COLO668 (cell line): ENCODE results near the gene METTL15.
"Not testable (repeated sequence)": the region's sequence is repeated elsewhere in the genome, so short reads cannot be mapped to it uniquely, and the experiment has no call there.

ENCODE experiments used
- DNase-seq: peaks from one replicate; lab custom pipeline; 2025; ENCODE audit not compliant: unreplicated experiment; lab: John Stamatoyannopoulos, UW

The METTL15 gene

GRCh38 chr11:28289444-28289843, 181.3 kb downstream of the METTL15 start:
- DNase-seq, result no peak

DNA sequence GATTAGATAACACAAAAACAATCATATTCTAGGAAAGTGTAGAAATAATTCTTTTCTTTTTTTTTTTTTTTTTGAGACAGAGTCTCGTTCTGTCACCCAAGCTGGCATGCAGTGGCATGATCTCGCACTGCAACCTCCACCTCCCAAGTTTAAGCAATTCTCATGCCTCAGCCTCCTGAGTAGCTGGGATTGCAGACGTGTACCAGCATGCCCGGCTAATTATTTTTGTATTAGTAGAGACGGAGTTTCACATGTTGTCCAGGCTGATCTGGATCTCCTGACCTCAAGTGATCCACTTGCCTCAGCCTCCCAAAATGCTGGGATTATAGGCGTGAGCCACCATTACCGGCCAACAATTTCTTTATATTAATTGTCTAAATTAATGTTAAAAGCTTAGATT, 182.8 kb downstream of the METTL15 start:
- DNase-seq, result not testable (repeated sequence)

DNA sequence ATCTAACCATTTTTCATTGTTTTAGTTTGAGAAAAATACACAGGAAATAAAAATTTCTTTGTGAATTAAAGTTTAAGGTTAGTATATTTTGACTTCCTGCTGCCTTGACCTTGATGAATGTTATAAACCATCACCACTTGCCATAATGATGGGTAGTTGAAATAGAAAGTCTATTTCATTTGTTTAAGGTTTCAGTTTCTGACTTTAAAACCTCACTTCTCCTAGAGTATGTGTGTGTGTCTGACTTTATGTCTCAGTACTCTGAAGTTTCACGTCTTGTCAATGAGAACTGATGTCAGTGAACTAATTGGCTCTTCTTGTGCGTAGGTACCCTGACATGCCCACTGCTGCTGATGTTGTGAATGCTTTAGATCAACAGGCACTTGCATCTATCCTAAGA, 188.2 kb downstream of the METTL15 start:
- no peak for DNase-seq

DNA sequence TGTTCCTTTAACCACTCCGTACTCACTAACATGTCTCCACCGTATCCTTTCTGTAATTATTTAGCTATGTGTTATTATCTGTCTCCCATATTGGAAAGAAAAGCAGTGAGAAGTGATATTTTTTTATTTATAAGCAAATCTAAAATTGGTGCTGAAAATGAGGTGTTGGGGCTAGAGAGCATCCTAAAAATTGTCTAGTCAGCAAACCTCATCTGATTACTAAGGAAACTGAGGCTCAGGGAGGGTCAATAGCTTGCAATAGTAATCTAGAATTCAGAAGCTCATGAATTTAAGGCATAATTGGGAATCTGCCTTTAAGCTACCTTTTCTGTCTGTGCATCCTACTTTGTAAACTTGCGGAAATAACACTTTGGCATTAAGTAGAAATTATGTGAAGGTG, 190.0 kb downstream of the METTL15 start:
- no peak for DNase-seq

DNA sequence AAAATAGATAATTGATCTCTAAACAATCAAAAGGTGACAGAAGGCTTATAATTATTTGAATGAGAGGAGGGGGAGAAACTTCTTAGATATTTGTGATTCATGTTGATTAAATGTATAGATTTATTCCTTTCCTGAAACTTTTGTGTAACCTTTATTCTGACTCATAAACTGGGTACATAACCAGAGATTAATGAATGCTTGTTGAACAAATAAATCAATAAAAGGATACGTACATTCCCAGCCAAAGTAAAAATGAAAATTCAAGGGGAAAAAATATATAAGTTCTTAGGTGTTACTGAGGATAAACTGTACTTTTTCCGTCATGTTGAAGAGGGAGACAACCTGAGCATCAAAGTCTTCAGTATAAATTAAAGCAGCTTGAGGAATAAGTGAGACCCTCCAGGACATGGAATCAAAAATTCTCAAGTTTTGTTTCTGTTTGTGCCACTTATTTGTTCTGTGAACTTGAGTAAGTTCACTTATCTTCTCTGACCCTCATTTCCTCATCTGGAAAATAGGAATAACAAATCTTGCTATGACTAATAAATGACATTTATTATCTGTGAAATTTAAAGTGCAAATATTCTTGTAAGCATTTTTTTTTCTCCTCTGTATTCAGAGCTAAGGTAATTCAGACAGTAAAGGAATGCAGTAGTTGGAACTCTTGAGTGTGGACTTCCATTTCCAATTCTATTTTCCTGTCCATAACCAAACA, 195.4 kb downstream of the METTL15 start:
- no peak for DNase-seq

DNA sequence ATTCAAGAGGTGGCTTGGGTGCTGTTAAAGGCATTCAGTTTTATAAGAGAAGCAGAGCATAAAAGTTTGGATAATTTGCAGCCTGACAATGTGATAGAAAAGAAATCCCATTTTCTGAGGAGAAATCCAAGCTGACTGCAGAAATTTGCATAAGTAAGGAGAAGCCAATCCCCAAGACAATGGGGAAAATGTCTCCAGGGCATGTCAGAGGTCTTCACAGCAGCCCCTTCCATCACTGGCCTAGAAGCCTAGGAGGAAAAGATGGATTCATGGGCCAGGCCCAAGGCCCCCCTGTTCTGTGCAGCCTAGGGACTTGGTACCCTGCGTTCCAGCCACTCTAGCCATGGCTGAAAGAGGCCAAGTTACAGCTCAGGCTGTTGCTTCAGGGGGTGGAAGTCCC, 207.3 kb downstream of the METTL15 start:
- DNase-seq, result no peak

DNA sequence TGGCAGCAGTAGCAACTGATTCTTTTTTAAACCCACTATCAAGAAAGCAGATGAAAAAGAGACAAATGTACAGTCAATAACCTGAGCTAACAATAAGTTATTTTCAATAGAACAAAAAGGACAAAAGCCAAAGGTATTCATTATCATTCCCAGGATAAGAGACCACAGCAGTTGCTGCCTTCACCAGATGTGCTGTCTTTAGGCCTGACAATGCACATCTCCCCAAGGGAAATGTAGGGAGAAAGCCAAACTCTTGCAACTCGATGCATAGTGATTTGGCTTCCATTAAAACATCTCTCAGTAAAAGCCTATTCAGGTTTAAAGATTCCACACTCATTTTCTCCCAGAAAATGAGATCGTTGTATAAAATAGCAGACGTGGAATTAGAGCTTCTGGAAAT, 210.7 kb downstream of the METTL15 start:
- no peak for DNase-seq

DNA sequence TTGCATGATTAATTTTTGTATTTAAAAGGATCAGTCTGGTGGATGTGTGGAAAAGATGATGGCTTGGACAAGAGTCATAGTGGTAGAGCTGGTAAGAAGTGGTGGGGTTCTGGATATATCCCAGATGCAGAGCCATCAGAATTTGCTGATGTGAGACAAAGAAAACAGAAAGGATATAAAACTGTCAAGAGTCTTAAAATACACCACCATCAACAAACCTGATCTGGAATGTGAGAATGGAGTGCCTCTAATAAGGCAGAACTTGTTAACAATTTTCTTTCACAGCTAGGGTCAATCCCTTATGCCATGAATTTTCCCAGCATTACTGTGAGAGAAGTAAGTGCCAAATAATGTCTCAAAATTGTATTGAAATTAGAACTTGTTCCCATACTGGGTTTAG, 215.4 kb downstream of the METTL15 start:
- DNase-seq, result no peak

DNA sequence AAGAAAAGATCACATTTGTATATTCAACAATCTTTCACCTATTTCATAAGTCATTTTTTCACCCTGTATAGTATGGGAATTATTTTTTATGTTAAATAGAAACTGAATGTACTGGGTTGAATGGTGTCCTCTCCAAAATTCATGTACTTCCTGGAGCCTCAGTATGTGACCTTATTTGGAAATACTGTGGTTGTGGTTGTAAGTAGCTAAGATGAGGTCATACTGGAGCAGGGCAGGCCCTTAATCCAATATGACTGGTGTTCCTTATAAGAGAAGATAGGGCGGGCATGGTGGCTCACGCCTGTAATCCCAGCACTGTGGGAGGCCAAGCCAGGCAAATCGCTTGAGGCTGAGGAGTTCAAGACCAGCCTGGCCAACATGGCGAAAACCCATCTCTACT, 224.2 kb downstream of the METTL15 start:
- not testable (repeated sequence) for DNase-seq

- no peak for DNase-seq
These were observed 229.5 kb downstream of the METTL15 start for GRCh38 chr11:28337701-28338100.

GRCh38 chr11:28338371-28338770, 230.2 kb downstream of the METTL15 start:
- DNase-seq, result no peak

DNA sequence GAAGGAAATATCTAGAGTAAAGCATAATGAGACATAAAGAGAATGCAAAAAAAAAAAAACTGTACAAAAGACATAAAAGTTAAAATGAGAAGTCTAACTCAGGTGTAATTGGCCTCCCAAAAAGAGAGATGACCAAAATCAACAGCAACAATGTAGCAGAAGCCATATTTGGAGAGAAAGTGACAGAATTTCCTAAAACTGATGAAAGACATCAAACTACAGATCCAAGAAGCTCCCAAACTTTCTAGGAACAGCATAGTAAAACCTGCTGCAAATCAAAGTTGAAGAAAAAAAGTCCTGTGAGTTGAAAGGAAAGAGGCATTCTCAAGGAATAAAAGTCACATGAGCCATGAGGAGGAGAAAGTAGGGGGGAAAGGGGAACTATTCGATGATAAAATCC, 231.3 kb downstream of the METTL15 start:
- no peak for DNase-seq

GRCh38 chr11:28342716-28343115, 234.5 kb downstream of the METTL15 start:
- DNase-seq, result no peak

GRCh38 chr11:28343304-28344233, 235.4 kb downstream of the METTL15 start:
- no peak for DNase-seq

DNA sequence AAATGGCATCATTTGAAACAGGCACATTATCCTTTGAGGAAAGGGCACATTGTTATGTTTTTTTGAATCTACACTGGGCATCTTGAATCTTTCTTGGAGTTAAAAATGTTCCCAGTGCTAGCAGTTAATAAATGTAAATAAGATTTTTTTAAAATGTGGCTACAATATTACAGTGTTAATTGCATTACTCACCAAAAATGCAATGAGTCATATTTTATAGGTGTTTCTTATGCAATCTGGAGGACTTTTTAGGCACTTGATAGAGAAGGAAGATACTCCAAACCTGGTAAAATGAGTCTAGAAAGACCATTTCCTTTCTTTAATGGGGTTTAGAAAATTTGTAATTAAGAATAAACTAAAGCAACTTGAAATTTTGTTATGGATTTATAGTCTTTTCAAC, 238.0 kb downstream of the METTL15 start:
- no peak for DNase-seq

- no peak for DNase-seq
These were observed 238.5 kb downstream of the METTL15 start for GRCh38 chr11:28346721-28347120.

DNA sequence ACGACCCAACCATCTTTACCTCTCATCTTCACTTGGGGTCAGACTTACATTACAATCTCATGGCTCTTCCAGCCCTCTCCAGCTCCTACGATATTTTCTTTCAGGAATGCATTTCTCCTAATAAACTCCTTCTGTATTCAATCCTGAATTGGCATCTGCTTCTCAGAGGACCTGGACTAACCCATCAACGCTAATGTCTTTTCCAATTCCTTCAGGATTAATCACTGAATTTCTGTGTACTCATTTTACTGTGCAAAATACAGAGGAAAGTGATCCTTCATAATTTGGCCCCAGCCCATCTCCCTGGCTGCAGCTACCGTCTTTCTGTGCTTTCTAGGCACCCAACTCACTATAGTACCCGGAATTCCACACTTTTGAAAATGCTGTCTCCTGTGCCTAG, 239.2 kb downstream of the METTL15 start:
- DNase-seq, result no peak

DNA sequence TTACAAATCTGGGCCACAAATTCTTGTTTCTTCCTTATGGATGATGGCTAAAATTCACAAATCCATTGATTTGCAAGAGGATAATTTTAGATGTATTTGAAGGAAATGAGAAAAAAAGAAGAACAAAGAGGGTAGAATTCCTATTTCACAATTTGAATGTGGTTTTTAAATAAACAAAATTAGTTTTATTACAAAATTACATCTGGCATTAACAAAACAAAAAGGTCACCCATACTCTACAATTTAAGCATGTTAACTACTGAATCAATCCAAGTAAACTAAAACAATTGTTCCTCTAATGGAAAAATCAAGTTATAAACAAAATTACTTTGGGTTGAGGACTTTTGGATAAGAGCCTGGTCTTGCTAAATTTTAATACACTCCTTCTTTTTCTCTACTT, 242.0 kb downstream of the METTL15 start:
- DNase-seq, result no peak

DNA sequence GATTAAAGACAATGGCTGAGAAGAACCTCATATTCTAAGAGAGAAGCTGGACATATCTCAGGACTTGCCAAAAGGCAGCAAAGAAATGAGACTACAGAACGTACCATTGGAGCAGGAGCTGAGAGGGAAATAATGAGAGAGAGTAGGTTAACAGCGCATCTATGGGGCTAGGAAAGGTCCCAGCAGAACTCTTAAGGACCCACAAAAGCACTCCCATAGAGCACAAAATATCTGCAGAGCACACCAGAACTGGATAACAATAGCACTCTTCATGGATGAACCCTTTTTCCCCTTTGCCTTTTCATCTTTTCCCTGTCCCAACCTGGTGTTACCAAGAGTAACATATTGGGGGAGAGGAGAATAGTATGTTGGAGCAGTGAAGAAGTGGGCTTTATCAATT, 245.8 kb downstream of the METTL15 start:
- no peak for DNase-seq

GRCh38 chr11:28366549-28367346, 258.6 kb downstream of the METTL15 start:
- no peak for DNase-seq

- not testable (repeated sequence) for DNase-seq
These were observed 269.9 kb downstream of the METTL15 start for GRCh38 chr11:28378095-28378494.
